Measurements from ENCODE around the gene HTATSF1.

HTATSF1 gene

GRCh38 chrX:136496186-136496763 is 1.1 kb upstream of the HTATSF1 start:
- no peak for DNase-seq (ENCODE audit: low read depth, low spot score)

DNA sequence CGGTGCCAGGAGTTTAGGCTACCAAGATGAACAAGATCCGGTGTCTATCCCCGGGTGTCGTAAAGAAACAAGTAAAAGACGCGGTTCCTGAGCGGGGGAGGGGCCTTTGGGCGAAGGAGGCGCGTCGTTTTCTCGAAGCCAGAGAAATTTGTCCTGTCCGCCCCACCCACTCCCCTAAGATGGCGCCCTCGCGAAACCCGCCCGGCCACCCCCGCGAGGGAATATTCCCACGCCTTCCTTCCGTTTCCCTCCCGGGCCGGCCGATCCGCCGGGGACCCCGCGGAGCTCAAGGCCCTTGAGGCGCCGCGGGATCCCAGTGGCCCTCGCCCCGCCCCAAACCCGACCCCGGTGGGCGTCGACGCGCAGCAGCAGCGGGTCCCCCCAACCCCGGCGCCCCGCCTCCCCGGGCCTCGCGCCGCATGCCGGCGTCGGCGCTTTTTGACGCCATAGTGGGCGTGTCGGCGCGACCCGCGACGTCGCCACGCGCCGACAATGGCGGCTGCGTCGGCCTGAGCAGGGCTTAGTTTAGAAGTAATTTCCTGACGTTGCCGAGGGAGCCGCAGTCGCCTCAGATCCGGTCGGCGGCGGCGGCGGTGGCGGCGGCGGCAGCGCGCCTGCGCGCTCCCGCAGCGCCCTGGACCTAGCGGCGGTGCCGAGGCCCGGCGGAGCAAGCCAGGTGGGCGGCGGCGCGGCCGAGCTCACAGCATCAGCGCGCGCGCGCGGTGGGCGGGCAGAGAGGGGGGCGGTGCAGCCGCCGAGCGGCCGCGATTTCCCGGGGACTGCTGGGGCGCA is 432 bp upstream of the HTATSF1 start:
- DNase-seq (ENCODE audit: low read depth, low spot score), result peak; percentile 55

DNA sequence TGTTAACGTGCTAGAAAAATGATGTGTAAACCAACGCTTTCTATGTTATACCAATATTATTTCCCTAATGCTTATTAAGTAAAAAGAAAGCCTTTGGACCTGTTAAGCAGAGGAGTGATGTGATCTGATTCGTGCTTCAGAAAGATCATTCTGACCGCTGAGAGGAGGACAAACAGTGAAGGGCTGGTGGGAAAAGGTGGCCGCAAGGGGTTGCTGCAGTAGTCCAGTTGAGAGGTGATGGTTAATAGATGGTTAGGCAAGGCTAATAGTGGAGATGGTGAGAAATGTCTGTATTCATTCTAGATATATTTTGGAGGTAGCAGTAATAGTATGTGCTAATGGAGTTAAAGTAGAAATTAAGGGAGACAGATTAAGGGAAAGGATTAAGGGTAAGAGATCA is 21.7 kb downstream of the HTATSF1 start:
- DNase-seq (ENCODE audit: low read depth, low spot score), result no peak

DNA sequence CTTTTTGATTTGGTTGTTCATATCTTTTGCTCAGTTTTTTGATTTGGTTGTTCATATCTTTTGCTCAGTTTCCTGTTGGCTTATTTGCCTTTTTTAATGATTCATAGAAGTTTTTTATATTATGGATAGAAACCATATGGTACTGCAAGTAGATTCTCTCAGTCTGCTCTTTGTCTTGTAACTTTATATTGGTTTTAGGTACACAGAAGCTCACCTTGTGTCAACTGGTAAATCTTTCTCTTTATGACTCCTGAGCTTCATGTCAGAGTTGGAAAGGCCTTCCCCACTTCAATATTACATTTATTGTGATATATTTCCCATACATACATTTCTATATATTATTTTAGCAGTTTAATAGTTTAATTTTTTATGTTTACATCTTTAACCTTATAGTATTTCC is 26.4 kb downstream of the HTATSF1 start:
- DNase-seq (ENCODE audit: low read depth, low spot score), result no peak

DNA sequence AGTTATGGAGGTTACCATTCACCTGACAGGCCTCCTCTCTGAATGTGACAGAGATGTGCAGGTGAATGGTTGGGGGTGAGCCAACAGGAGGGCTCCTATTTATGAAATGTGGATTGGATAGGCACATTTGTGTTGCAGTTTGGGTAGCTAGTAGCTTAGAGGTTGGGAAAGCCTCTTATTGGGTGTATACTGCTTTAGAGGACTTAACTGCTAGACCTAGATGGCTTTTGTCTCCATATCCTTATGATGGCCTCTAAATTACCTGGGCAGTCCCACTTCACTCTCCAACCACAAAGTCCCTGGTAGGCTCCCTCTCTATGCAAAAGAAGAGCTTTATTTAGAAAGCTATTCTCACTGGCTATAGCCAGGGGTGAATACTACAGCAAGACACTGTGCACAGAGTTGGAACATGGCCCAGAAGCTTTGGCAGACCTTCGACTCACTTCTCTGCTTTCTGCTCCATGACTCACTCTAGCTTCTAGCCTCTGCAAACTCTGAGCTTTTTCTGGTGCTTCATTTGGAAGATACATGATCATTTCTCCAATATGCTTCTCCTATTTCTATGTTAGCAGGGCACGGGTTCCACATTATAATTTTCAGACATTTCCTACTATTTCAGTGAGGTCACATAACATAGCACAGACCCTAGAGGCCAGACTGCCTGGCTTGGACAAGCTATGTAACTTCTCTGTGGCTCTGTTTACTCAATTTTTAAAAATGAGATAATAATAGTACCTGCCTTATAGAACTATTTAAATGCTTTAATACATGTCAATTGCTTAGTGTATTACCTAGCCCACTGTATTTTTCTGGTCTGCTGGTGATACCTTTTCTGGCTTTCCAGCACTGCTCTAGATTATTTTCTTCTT is 28.6 kb downstream of the HTATSF1 start:
- peak; percentile 29 for DNase-seq (ENCODE audit: low read depth, low spot score)

- DNase-seq (ENCODE audit: low read depth, low spot score), result no peak
These were observed 31.4 kb downstream of the HTATSF1 start for GRCh38 chrX:136528645-136529315.

GRCh38 chrX:136529795-136530194 is 32.4 kb downstream of the HTATSF1 start:
- no peak for DNase-seq (ENCODE audit: low read depth, low spot score)

DNA sequence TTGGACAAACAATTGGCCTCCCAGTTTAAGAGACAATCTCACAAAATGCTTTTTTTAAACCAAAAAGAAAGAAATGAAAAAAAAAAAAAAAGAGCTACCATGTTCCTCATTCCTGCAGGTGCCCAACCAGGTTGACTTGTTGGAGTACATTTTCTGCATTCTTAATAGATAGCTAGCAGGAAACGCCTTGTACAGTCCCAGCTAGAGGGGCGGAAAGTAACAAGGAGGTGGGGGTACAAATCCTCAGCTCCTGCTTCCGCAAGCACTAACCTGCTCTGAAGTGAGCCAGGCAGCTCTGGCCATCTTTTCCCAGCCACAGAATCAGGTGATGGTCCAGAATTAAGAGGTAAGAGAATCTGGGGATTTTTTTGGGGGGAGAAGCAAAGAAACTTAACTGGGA is 34.6 kb downstream of the HTATSF1 start, which contains the start of gene VGLL1:
TSS of gene VGLL1 (plus strand) at position 265 of the 400 bp plus-strand sequence. CDS start 3,806 bp downstream, outside the sequence.
- no peak for DNase-seq (ENCODE audit: low read depth, low spot score)

GRCh38 chrX:136534131-136534530 is 36.7 kb downstream of the HTATSF1 start:
- no peak for DNase-seq (ENCODE audit: low read depth, low spot score)

- no peak for DNase-seq (ENCODE audit: low read depth, low spot score)
These were observed 41.4 kb downstream of the HTATSF1 start for GRCh38 chrX:136538811-136539210.

- no peak for DNase-seq (ENCODE audit: low read depth, low spot score)
These were observed 42.8 kb downstream of the HTATSF1 start for GRCh38 chrX:136540226-136540625.

- DNase-seq (ENCODE audit: low read depth, low spot score), result no peak
These were observed 43.9 kb downstream of the HTATSF1 start for GRCh38 chrX:136541294-136541693.

DNA sequence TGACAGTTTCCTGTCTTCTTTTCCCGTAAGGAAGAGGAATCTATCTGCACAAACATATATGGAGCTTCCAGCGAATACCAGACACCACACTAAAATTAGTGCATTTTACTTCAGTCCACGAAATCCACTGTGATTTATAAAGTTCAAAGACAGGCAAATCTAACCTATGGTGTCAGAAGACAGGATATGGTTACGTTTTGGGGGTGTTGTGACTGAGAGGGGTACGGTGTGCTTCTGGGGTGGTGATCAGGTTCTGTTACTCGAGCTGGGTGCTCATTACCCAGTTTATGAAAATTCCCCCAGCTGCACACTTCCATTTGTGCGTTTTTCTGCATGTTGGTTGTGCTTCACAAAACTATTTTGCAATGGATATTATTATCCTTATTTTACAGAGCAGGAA is 44.9 kb downstream of the HTATSF1 start:
- DNase-seq (ENCODE audit: low read depth, low spot score), result no peak

DNA sequence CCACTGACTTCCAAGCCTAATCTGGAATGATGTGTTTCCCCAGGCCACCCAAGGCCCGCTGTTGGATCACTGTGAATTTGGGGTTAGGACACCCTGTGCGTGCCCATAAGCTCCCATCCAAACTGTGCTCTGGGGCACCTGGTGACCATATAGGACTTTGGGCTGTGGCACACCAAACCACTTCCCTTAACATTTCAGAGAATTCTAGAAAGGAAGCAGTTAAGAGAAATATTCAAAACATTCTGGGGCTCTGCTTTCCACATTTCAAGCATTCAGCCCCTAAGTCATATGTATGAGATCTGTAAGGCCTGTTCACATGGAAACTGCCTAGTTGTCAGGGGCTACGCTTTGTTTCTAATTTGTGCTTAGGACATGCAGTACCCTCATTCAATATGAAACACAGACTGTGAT is 49.0 kb downstream of the HTATSF1 start:
- DNase-seq (ENCODE audit: low read depth, low spot score), result no peak

- no peak for DNase-seq (ENCODE audit: low read depth, low spot score)
These were observed 51.8 kb downstream of the HTATSF1 start for GRCh38 chrX:136549226-136549625.

DNA sequence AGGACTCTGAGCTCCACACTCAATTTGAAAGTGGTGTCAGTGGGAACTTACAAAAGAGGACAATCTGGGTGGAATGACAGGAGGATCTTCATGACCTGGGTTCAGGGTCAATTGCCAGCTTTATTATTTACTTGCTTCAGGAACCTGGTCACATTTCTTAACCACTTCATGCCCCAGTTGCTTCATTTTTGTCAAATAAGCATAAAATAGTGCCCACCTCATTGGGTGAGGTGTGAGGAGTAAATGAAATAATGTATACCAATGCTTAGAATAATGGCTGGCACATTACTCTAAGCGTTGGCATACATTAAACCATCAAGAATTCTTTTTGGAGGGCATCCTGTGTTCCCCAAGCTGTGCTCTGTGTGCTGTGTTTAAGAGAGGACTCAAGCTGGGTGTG is 54.0 kb downstream of the HTATSF1 start:
- no peak for DNase-seq (ENCODE audit: low read depth, low spot score)

DNA sequence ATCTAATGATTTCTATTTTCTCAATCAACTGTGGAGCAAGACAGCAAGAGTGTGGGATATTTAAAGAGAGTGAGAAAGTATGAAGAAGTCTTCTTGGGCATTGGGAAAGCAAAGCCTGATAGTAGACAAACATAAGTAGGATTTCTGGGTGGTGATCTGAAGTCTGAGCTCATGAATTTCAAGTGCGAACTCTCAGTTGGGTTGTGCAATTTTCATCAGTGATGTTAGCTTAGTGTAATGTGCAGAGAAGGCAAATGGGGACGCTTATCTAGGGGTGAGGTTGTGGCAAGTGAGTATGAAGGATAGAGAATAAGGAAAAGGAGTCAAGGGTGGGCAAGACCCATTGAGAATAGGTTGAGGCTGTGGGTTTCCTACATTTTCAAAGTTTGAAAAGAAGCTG is 58.3 kb downstream of the HTATSF1 start:
- DNase-seq (ENCODE audit: low read depth, low spot score), result no peak

Data from smooth muscle cell of the brain vasculature (primary cell).